Activated gamma-delta T cell (primary cell): ENCODE data around the gene PARVG.
A peak's percentile ranks its signal among the peaks of the same experiment; 100 is the strongest.

Experiments used
- DNase-seq: peaks from one replicate; lab custom pipeline; 2025; lab: John Stamatoyannopoulos, UW

The PARVG gene

DNA sequence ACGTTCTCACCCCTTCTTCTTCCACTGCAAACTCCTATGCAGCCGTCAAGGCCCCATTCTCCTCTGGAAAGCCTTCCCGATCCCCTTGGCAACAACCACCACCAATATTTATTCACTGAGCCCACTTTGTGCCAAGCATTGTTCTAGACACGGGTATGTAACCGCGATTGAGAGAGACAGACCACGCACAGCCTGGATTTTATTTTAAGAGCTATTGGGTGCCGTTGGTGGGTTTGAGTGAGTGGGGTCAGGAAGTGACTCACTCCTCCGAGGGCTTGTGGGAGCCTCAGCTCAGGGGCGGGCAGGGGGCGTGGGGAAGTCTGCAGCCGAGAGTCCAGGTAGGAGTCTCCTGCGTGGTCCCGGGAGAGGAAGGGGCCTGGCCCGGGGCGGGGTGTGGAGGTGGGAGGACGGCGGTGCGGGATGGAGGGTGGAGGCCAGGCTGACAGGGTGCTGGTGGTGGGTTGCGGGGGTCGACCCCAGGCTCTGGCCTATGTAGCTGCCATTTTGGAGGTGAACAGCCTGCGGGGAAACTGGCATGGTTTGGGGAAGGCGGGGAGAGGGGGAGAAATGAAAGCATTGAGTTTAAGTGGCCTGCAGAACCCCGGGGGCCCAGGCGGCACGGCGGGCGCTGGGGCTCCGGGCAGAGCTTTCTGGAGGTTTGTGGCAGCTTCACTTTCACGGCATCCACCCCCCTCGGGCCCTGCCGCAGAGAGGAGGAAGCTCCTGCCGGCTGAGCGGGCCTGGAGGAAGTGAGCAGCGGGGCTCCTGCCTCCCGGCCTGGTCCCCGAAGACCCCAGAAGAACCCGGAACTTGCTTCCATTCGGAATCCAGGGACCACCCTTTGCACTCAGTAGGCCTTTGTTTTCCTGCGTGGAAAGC is 547 bp downstream of the PARVG start:
- DNase-seq: peak; percentile 57

DNA sequence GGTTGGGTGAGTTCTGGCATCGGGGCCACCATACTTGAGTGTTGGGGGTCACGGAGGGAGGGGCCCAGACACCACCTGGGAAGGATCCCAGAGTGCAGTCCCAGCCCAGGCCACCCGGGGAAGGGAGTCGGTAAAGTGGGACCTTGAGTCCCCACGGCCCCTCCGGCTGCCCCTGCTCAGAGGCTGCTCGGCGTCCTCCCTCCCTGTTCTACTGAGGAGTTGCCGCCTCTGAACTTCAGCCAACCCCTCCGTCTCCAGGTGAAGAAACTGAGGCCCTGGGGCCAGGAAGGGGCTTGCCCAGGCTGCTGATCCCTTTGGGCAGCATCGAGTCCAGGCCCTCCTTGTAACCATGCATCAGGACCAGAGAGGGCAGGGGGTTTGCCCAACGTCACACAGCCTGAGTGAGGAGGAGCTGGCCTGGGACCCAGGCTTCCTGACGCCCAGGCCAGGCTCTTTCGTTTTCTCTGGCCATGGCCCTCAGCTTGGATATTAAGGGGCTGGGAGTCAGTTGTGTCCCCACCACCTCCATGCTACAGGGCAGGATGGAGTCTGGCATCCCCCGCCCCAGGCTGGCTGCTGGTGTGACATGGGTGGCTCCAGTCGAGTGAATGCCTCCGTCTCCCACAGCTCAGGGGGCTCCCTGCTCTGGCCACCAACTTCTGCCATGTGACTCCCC is 1.3 kb downstream of the PARVG start:
- no peak for DNase-seq

DNA sequence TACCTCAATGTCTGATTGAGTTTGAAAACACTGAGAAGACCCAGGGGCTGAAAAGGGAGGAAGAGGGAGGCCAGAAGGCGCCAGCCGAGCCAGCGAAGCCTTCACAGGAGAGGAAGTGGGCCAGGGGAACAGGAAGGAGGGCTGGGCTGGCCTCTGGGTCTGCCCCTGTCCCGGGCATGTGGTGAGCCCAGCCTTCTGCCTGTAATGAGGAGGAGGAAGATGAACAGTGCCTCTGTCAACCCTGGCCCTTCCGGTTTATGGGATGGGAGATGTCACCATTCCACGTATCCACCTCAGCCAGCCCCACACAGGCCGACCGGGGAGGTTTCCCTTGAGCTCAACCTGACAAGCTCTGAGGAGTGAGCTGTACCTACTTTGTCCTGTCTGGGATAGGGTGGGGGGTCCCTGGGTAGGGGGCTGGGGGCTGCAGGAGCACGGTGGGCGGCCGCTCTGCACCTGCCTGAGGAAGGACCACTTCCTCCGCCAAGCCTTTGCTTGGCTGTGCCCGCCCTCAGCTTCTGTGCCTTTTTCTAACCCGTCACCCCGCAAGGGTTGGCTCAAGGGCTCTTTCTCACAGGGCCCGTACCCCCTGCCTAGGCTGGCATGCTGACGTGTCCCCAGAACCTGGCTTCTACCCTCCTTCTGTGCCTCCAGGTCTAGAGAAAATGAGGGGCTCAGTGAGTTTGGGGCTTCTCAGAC is 2.0 kb downstream of the PARVG start:
- DNase-seq: no peak

DNA sequence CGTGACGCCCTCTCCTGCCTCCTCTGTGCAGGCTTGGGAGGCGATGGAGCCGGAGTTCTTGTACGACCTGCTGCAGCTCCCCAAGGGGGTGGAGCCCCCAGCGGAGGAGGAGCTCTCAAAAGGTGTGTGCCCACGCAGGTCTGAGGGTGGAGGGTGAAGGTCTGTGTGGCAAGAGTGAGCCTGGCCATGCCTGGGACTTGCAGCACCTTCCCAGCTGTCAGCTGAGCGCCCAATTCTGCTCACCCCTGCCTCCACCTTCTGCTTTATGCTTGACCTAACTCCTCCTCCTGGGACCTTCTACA is 2.5 kb downstream of the PARVG start:
- no peak for DNase-seq

DNA sequence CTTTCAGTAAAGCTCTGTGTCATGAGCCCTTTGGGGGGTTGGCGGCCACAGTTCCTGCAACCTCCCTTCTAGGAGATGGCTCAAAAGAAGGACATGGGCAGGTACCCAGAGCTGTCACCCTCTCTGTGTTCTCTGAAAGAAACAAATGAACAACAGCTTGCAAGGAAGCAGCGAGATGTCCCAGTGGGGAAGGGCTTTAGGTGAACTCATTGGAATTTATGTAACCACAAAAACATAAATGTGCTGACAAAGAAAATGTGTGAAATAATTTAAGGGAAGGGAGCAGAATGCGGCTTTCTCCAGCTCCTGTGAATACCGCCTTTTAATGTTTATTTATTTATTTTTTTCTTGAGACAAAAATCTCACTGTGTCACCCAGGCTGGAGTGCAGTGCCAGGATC is 3.3 kb downstream of the PARVG start:
- no peak for DNase-seq

DNA sequence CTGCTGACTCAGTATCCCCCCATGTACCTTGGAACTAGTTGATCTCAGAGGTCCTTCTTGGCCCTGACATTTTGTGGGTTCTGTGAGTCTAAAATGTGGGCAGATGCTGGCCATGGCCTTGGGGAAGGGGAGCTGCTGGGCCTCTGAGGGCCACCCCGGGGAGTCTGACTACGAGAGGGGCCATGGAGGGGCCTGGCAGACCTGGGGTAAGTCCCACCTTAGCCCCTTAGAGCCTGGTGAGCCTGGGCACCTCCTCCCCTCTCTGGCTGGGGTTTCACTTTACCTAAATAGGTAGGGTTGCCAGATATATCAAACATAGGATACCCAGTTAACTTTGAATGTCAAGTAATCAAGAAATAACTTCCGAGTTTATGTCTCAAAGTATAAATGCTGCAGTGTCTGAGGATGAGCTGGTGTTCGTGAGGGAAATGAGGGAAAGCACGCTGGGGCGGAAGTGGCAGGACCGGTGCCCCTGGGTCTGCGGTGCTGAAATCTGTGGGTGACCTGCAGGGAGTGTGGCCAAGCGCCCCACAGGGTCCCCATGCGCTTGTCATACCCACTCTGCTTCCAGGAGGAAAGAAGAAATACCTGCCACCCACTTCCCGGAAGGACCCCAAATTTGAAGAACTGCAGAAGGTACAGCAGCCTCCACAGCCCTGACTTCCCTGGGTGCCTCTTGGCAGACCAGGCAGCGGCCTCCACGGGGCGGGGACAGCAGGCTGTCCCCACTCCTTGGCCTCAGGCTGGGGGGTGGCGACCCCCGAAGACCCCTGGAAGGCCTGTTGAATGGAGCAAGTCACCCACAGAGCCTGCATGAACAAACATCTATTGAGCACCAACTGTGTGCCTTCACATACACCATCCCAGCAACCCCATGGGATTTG is 4.8 kb downstream of the PARVG start:
- DNase-seq: no peak

DNA sequence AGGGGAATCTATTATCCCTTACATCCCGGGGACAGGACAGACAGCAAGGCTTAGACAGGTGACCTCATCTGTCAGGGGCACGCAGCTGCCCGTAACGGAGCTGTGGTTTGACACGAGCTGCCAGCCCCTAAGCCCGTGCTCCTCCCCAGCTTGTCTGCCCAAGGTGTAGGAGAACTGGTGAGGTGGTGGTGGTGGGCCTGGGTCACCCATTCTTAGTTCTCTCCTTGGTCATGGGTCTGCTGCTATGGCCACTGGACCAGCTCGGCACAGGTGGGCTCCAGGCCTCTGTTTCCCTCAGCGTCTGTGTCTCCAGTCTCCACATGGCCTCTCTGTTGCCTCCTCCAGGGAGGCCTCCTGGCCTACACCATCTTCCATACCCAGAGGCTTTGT is 5.4 kb downstream of the PARVG start:
- no peak for DNase-seq

DNA sequence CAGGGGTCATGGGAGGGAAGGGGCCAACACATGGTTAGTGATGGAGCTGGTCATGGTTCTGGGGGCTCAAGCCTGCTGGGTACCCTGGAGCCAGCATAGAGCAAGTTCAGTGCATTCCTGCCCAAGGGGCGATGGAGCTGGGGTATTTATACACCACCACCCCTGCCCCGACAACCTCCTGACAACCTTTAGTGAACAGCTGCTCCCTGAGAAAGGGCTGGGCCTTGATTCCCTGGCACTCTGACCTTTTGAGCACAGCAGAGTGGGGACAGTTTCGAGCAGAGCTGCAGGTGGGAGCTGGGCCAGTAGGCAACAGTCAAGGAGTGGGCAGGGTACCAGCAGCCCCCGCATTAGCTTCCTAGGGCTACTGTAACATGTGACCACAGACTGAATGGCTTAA is 6.0 kb downstream of the PARVG start:
- no peak for DNase-seq

DNA sequence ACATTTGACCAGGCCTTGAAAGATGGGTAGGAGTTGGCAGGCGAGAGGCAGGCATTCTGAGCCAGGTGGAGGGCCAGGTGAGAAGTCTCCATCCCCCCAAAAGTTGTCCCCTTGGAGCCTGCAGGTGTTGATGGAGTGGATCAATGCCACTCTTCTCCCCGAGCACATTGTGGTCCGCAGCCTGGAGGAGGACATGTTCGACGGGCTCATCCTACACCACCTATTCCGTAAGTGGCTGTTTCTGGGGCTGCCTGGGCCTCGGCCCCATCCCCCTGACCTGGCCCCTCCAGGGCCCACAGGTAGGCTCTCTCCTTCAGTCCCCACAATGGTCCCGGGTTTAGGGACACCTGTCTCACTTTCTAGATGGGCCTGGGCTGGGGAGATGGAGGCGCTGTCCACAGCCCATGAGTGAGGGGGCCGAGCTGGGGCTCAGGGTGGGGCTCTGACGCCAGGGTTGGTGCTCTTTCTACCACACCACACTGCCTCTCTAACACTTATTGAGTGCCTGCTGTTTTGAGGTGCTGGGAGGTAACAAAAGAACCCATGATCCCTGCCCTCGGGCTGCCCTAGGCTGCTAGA is 7.0 kb downstream of the PARVG start:
- DNase-seq: no peak

DNA sequence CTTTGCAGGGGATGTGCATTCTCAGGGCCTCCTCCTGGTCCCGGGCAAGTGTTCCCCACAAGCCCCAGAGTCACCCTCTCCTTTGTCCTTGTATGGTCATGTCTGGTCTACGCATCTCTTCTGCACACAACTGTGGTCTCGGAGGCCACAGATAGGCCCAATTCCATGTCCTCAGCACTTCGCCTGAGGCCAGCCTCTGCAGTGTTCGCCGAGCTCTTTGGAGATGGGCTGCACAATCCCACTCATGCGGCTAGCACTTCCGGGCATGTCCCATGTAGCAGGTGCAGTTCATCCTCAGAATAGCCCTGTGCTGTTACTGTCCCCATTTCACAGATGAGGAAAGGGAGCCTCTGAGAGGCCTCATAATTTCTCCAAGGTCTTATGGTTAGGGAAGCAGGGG is 7.6 kb downstream of the PARVG start:
- DNase-seq: no peak

DNA sequence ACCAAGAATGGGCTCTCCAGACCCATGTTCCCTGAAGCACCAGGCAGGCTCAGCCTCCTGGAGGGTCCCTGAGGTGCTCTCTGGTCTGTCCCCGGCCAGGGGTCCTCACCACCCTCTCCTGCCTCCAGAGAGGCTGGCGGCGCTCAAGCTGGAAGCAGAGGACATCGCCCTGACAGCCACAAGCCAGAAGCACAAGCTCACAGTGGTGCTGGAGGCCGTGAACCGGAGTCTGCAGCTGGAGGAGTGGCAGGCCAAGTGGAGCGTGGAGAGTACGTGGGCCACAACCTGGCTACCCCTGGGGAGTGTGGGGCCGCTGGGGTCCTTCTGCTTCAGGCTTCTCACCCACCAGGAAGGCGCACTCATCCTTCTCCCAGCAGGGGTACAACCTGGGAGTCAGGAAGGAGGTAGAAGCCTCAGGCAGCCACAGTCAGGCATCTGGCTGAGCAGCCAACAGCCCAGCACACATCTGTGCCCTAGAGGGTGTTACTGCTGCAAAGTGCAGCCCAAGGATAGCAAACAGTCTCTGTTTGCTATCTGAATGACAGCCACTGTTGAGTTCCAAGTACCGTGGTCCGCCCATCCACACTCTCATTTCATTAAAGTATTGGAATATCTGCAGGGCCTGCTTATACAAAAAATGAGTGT is 8.4 kb downstream of the PARVG start:
- no peak for DNase-seq

DNA sequence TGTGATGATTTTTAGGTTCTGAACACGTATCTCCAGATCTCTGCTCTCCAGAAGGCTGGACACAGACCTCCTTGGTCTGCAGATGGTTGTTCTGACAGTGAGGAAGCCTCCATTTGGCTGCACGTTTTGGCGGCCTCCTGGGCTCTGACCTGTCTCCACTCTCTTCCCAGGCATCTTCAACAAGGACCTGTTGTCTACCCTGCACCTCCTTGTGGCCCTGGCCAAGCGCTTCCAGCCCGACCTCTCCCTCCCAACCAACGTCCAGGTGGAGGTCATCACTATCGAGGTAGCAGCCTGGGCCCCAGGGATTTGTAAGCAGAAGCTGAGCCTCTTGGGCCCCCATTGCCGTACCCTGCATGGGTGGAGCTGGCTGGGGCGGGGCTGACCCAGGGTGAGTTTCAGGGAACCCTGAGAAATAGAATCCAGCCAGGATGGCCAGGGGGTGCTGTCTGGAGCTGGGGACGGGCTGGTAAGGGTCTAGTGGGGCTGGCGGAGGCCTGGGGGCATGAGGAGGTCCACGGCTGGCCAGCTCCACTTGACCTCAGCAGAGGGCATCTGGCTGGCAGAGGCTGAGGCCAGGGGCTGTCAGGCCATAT is 9.8 kb downstream of the PARVG start:
- no peak for DNase-seq

DNA sequence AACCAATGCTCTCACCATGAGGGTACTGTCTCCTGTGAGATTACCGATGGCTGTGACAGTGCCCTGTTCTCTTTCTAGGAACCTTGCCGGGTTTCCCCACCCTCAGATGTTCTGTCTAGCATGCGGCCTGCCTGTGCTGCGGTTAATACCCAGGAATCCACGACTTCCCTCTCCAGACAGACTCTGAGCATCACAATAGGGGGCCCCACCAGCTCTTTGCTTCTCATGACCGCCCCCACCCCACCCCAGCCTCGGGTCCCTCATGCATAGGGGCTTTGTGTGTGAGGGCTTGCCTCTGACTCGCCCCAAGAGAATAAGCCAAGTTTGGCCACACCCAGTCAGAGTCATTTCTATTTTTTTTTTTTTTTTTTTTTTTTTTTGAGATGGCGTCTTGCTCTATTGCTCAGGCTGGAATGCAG is 10.3 kb downstream of the PARVG start:
- DNase-seq: no peak

DNA sequence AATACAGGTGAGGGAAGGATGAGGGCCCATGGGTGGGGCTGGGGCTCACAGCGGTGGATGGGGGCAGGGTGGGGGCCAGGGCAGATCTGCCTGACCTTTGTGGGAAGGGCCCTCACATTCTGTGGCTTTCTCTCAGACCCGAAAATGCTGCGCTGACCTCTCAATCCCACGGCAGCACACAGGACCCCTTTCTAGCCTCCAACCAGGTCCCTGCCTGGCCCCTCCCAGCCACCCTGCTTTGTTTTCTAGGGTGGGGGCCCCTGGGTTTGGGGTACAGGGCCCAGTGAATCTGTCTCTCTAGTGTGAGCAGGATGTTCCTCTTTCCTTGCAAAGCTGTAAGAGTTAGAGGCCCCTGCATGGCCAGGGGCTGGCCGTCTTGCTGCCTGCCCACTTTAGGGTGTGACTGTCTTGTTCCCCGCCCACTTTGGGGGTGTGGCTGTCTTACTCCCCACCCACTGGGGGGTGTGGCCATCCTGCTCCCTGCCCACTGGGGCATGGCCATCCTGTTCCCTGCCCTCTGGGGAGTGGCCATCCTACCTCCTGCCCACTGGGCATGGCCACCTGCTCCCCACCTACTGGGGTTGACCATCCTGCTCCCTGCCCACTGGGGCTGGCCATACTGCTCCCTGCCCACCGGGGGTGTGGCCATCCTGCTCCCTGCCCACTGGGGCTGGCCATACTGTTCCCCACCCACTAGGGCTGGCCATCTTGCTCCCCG is 11.5 kb downstream of the PARVG start:
- no peak for DNase-seq

DNA sequence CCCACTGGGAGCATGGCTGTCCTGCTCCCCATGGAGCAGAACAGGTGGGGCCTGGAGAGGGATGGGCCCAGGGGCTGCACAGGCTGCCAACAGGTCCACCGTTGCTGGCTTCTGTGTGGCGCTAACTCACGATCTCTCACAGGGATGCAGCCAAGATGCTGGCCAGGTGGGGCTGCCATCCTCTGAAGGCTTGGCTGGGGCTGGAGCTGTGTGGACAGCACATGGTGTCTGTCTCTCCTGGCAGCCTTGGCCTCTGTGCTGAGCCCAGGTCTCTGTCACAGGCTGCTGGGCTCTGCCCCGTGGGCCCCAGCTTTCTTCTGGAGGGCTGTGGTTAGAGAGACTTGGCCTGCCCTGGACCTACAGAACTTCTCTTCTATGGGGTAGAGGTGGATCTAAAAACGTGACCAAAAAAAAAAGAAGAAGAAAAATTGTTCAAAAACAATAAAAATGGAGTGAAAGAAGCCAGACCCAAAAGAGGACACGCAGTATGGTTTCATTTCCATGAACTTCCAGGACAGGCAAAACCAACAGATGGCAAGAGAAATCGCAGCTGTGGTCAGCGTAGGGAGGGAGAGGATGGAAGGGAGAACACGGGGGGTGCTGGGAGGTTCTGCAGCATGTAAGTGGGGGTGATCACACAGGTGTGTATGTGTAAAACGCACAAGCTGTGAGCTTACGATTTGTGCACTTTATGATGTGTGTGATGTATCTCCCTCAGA is 12.2 kb downstream of the PARVG start:
- DNase-seq: no peak

DNA sequence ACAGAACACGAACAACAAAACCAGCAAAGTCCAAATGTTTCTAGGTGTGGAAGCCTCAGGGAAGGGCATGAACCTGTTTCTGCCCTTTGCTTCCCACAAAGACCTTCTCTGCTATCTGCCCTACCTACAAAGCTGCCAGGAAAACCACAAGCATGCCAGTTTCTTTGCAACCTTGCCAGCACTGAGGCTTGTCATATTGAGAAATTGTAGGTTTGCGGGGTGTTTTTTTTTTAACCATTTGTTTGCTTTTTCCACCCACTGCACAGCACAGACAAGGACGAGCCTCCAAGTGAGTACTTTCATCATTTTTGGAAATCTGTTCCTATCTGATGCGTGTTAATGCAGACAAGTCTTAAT is 12.8 kb downstream of the PARVG start:
- DNase-seq: no peak

DNA sequence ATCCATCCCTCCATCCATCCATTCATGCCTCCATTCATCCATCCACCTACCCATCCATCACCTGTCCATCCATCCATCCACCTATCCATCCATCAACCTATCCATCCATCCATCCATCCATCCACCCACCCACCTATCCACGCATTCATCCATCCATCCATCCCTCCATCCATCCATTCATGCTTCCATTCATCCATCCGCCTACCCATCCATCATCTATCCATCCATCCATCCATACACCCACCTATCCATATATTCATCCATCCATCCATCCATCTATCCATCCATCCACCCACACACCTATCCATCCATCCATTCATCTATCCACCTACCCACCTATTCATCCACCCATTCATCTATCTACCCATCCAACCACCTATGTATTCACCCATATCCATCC is 13.8 kb downstream of the PARVG start:
- DNase-seq: no peak

DNA sequence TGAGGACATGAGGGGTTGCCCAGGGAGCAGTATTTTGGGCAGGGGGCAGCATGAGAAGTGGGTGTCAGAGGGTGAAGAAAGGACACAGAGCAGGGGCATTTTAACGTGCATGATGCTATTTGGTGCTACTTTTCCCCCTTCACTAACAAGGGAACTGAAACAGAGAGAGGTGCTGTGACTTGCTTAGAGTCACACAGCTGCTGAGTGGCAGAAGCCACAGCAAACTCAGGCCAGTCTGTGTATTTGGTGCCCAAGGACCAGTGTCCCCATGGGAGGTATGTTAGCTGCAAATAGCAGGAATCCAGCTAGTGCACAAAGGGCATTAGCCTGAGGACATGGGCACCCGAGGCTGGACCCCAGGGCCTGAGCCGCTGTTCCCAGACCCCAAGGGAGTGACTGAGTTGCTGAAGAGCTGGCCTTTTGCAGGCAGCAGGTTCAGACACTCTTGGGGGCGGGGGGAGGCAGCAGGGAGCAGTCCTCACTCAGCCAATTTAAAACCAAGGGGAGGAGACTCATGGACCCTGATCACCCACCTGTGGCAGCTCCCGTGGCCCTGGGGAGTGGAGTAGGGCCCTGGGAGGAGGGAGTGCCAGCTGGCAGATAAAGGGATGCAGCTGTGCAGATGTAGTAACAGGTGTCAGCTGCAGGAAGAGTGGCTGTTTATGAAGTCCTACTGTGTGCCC is 14.6 kb downstream of the PARVG start:
- no peak for DNase-seq

DNA sequence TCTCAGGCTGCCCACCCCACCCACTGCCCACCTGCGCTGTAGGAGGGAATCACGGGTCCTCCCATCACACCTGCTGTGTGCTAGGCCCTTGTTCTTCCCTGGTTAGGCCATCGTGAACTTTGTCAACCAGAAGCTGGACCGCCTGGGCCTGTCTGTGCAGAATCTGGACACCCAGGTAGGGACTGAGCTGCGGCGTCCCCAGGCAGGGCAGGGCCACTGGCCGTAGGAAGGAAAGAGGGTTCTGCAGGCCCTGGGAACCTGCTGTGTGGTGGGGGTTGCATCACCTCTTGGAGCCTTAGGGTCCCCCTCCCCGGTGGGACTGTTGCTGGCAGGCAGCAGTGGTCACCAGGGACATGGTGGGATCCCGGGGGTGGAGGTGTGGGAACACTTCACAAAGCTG is 15.5 kb downstream of the PARVG start:
- no peak for DNase-seq
